Measurements from ENCODE around the gene RNF207. TPM values are rescaled to one million over a fixed set of nuclear protein-coding genes. Genes with fewer than 3 reads are reported as not detected.

Gene RNF207
- total and polyA plus RNA-seq, 2 of the 8 experiments (the other 6 are each of a cell fraction or from before 2014, with no cell fraction given) = 3.9 to 5.4 TPM

- TF ChIP-seq ATF2 (IDR thresholded peaks at IDR 0.05; ENCODE audit: low read length) = no peak
- no peak for TF ChIP-seq HDAC6 (IDR thresholded peaks at IDR 0.05; ENCODE audit: low read depth, low read length)
- no peak for TF ChIP-seq RXRA (IDR thresholded peaks at IDR 0.05; ENCODE audit: insufficient read depth, low read depth, low read length)
- no peak for TF ChIP-seq CTCF (IDR thresholded peaks at IDR 0.05; ENCODE audit: control extremely low read depth in 1 of 3, insufficient read depth in 1 of 3, low read depth in 1 of 3, low read length in 3 of 3)
- no peak for TF ChIP-seq RAD21 (IDR thresholded peaks at IDR 0.05 in 1 of 2, conservative IDR thresholded peaks at IDR 0.05 in 1 of 2; ENCODE audit: low read depth in 2 of 2, low read length in 2 of 2)
- no peak for TF ChIP-seq PHF8 (conservative IDR thresholded peaks at IDR 0.05; ENCODE audit: low read depth, low read length)
- no peak for TF ChIP-seq SUZ12 (IDR thresholded peaks at IDR 0.05; ENCODE audit: low read length)
Observed at GRCh38 chr1:6163973-6164617, 41.8 kb upstream of the RNF207 start (continued).
